Measurements from ENCODE around the gene CNOT3.

DNA sequence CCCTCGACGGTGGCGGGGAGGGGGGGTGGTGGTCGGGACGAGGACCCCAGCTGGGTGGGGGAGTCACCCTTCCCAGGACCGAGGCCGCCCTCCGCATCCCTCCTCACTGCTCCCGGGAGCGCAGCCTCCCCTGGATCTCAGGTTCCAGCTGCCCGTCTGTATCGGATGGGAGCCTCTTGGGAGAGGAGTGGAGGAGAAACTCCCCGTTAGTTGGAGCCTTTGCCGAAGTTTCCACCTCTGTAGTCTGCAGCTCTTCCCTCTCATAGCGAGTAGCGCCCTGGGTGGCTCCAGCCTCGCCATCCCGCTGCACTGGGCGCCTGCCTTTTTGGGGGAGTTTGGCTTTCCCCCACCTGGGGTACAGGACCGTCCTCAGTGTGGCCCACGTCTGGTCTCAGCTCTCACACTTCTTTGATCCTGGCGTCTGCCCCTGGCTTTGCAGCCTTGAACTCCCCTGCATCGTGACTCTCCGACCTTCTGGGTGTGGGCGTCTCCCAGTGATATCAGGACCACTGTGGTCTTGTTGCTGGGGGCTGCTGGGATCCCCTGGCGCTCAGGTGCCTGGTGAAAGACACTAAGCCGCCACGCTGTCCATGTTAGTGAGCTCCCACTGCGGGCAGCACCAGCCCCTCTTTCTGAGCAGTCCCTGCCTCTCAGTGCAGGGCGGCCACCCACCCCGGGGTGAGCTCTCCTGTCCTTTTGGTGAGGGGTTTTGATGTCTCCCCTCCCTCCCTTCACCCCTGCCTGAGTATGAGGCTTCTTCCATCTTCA lies 1.1 kb downstream of the CNOT3 start:
- TF ChIP-seq, protein P1, sequence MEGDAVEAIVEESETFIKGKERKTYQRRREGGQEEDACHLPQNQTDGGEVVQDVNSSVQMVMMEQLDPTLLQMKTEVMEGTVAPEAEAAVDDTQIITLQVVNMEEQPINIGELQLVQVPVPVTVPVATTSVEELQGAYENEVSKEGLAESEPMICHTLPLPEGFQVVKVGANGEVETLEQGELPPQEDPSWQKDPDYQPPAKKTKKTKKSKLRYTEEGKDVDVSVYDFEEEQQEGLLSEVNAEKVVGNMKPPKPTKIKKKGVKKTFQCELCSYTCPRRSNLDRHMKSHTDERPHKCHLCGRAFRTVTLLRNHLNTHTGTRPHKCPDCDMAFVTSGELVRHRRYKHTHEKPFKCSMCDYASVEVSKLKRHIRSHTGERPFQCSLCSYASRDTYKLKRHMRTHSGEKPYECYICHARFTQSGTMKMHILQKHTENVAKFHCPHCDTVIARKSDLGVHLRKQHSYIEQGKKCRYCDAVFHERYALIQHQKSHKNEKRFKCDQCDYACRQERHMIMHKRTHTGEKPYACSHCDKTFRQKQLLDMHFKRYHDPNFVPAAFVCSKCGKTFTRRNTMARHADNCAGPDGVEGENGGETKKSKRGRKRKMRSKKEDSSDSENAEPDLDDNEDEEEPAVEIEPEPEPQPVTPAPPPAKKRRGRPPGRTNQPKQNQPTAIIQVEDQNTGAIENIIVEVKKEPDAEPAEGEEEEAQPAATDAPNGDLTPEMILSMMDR (IDR thresholded peaks at IDR 0.05 in 2 of 3, conservative IDR thresholded peaks at IDR 0.05 in 1 of 3; ENCODE audit: insufficient read depth in 2 of 3, low read depth in 1 of 3, low read length in 3 of 3), result no peak
- TF ChIP-seq, protein P2, sequence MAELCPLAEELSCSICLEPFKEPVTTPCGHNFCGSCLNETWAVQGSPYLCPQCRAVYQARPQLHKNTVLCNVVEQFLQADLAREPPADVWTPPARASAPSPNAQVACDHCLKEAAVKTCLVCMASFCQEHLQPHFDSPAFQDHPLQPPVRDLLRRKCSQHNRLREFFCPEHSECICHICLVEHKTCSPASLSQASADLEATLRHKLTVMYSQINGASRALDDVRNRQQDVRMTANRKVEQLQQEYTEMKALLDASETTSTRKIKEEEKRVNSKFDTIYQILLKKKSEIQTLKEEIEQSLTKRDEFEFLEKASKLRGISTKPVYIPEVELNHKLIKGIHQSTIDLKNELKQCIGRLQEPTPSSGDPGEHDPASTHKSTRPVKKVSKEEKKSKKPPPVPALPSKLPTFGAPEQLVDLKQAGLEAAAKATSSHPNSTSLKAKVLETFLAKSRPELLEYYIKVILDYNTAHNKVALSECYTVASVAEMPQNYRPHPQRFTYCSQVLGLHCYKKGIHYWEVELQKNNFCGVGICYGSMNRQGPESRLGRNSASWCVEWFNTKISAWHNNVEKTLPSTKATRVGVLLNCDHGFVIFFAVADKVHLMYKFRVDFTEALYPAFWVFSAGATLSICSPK (IDR thresholded peaks at IDR 0.05; ENCODE audit: borderline replicate concordance), result no peak
- TF ChIP-seq CAMTA2 (CRISPR knock-in tag; conservative IDR thresholded peaks at IDR 0.05), result no peak
- TF ChIP-seq HOXB6 (CRISPR knock-in tag; IDR thresholded peaks at IDR 0.05; ENCODE audit: borderline replicate concordance), result no peak
- TF ChIP-seq BRCA1 (IDR thresholded peaks at IDR 0.05), result no peak
- TF ChIP-seq BRCA1 (CRISPR knock-in tag; IDR thresholded peaks at IDR 0.05), result no peak
- TF ChIP-seq SP1 (CRISPR knock-in tag; IDR thresholded peaks at IDR 0.05), result no peak
- TF ChIP-seq NFE2L1 (tag; IDR thresholded peaks at IDR 0.05; ENCODE audit: borderline replicate concordance, low read depth), result no peak
- no peak for TF ChIP-seq POLR2AphosphoS2 (IDR thresholded peaks at IDR 0.05; ENCODE audit: low read length)
- TF ChIP-seq, protein P3, sequence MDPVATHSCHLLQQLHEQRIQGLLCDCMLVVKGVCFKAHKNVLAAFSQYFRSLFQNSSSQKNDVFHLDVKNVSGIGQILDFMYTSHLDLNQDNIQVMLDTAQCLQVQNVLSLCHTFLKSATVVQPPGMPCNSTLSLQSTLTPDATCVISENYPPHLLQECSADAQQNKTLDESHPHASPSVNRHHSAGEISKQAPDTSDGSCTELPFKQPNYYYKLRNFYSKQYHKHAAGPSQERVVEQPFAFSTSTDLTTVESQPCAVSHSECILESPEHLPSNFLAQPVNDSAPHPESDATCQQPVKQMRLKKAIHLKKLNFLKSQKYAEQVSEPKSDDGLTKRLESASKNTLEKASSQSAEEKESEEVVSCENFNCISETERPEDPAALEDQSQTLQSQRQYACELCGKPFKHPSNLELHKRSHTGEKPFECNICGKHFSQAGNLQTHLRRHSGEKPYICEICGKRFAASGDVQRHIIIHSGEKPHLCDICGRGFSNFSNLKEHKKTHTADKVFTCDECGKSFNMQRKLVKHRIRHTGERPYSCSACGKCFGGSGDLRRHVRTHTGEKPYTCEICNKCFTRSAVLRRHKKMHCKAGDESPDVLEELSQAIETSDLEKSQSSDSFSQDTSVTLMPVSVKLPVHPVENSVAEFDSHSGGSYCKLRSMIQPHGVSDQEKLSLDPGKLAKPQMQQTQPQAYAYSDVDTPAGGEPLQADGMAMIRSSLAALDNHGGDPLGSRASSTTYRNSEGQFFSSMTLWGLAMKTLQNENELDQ (CRISPR knock-in tag; IDR thresholded peaks at IDR 0.05; ENCODE audit: borderline replicate concordance), result no peak
- no peak for TF ChIP-seq MTF1 (CRISPR knock-in tag; IDR thresholded peaks at IDR 0.05; ENCODE audit: borderline replicate concordance)

Measured in K562 (cell line).